Left kidney (tissue), 2 donors: Measurements from ENCODE around the gene CALU. TPM values are rescaled to one million over a fixed set of nuclear protein-coding genes. Genes with fewer than 3 reads are reported as not detected.

Experiments used
- DNase-seq: peaks from one replicate; pipeline ENCODE4 v3.0.0-alpha.2; 2013
- polyA plus RNA-seq: library from polyadenylated mRNA; unstranded; fragments of 120-200 nt; gene quantifications from one replicate; pipeline ENCODE4 v1.2.1, GENCODE V29; 2013; ENCODE audit not compliant: insufficient read length

Gene CALU
- polyA plus RNA-seq, 1 donor, result 206 TPM

- no peak for DNase-seq
Measured at GRCh38 chr7:128810473-128810872, 71.3 kb downstream of the CALU start.

- DNase-seq, result no peak
Measured at GRCh38 chr7:128810997-128811396, 71.8 kb downstream of the CALU start.

- no peak for DNase-seq
Measured at GRCh38 chr7:128811631-128812430, 72.7 kb downstream of the CALU start.

- no peak for DNase-seq
Measured at GRCh38 chr7:128812514-128813168, 73.5 kb downstream of the CALU start.

- no peak for DNase-seq
Measured at GRCh38 chr7:128814499-128814898, 75.3 kb downstream of the CALU start.

GRCh38 chr7:128815289-128815942 lies 76.3 kb downstream of the CALU start:
- DNase-seq, result no peak

GRCh38 chr7:128818694-128819093 lies 79.5 kb downstream of the CALU start:
- no peak for DNase-seq

Other genes starting within 250 kb of the CALU start
- gene GARIN1A, start 67.1 kb upstream of the CALU start, polyA plus RNA-seq, result 4.2 TPM
- gene OPN1SW, start 36.4 kb downstream of the CALU start, polyA plus RNA-seq, result 2.2 TPM
- 26.3 TPM for gene CCDC136, start 52.6 kb downstream of the CALU start, polyA plus RNA-seq
- 14.9 TPM for gene FLNC, start 91.0 kb downstream of the CALU start, polyA plus RNA-seq
- 199 TPM for gene ATP6V1F, start 123.5 kb downstream of the CALU start, polyA plus RNA-seq
- 21.6 TPM for gene KCP, start 171.3 kb downstream of the CALU start, polyA plus RNA-seq
- gene IRF5, start 198.6 kb downstream of the CALU start, polyA plus RNA-seq, result 8.3 TPM